Renal pelvis (tissue), 4 donors: ENCODE results near the gene EIF5B. TPM values are rescaled to one million over a fixed set of nuclear protein-coding genes. Genes with fewer than 3 reads are reported as not detected.

Experiments used
- DNase-seq: peaks from one replicate; pipeline ENCODE4 v3.0.0-alpha.2; 2013
- polyA plus RNA-seq, 3 donors: library from polyadenylated mRNA; unstranded; fragments of 120-200 nt; gene quantifications; one replicate each; pipeline ENCODE4 v1.2.1, GENCODE V29; 2013; ENCODE audit not compliant: insufficient read length in 3 of 3

The EIF5B gene
- polyA plus RNA-seq, 3 donors: 60.6 to 76.2 (median 65.0) TPM

DNA sequence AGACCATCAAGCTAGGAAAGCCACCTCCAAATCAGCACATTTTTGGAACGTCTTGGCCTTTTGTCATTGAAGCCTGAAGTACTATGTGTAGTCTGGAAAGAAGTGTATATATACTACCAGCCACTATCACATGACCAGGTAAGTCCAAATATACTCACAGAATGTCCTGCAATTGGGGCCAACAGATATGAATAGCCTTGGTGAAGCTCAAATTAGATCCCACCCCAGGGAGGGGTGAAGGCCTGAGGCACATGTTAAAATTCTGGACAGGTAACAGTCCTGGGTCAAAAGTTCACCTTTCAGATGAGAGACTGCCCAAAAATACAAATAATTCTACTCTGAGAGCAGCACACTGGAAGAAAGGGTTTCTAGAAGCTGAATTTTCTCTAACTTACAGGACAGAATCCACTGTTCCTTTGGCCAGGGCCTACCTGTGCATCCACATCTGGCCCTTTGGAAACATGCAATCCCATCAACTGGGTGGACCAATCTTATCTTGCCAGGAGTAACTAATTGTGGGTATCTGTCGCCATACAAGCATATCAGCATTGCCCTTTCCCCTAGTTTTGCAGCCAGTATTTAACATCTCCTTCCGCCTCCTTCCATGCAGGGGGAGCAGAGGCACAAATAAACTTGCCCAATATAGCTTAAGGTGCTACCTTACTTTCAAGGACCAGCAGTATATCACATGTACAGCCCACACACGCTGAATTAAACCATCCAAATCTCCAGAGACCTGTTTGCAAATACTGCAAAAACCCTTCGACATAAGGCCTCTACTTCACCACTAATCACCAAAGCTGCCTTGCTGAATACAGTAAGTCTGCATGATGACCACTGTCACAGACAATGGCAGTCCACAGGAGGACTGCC is 67.8 kb downstream of the EIF5B start:
- DNase-seq: no peak

DNA sequence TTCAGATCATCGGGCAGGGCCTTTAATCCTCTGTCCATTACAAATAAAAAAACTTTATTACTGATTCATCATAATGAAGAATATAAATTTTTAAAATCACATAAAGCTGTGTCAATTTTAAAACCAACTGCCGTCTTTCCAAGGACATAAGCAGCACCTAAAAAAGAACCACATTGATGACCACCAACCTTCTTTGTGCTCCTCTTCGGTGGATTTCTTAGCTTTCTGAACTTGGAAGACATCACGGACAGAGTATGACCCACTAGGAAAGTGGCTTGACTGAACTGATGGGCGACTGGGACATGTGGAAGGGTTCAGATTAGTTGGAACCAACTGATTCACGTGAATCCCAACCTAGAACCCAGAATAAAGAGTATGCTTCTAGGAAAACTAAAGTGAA is 68.9 kb downstream of the EIF5B start:
- DNase-seq: no peak

GRCh38 chr2:99410276-99410675 is 73.1 kb downstream of the EIF5B start:
- DNase-seq: no peak

GRCh38 chr2:99414566-99414965 is 77.4 kb downstream of the EIF5B start:
- no peak for DNase-seq

- no peak for DNase-seq
Measured at GRCh38 chr2:99417396-99417795, 80.2 kb downstream of the EIF5B start.

DNA sequence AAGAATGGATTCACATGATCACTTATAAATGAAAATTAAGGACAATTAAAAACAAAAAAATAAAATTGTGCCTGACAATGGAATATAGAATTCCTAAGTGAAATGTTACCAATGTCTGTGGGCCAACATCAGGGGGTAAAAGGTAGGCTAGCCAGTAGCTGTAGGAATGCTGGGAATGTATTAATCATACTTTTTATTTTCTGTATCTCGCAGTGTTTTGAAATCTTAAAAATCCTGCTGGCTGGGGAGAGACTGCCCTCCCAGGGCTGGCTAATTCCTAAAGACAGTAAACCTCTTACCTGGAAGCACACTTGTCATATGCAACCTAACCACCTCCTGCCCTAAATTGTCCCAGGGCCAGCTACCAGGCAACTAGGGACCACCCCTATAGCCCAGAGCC is 82.8 kb downstream of the EIF5B start:
- DNase-seq: no peak

DNA sequence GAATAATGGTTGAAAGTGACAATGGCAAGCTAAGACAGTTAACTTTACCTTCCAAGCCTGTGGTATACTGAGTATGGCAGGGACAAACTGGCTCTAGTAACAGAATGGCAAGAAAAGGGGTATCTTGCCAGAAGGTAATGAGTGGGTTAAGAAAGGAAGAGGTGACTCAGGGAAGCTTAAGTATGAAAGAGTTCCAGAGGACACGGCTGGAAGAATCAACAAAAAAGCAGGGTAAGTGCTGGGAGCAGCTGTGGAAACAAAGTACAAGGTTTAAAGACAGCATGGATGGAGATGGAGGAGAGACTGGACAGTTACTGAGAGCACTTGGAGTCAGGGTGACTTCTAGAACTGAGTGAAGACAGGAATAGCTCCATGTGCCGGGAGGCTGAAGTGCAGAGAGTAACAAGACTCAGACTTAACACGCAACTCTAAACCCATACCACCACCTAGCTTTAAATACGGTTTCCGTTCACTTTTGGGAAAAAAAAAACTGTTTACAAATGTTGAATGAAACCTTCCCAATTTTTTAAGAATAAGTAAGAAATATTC is 83.6 kb downstream of the EIF5B start:
- no peak for DNase-seq

- DNase-seq: no peak
Measured at GRCh38 chr2:99421469-99421868, 84.3 kb downstream of the EIF5B start.

- DNase-seq: no peak
Measured at GRCh38 chr2:99422599-99422998, 85.4 kb downstream of the EIF5B start.

GRCh38 chr2:99424371-99424770 is 87.2 kb downstream of the EIF5B start:
- DNase-seq: no peak

- no peak for DNase-seq
Measured at GRCh38 chr2:99425022-99425421, 87.8 kb downstream of the EIF5B start.

DNA sequence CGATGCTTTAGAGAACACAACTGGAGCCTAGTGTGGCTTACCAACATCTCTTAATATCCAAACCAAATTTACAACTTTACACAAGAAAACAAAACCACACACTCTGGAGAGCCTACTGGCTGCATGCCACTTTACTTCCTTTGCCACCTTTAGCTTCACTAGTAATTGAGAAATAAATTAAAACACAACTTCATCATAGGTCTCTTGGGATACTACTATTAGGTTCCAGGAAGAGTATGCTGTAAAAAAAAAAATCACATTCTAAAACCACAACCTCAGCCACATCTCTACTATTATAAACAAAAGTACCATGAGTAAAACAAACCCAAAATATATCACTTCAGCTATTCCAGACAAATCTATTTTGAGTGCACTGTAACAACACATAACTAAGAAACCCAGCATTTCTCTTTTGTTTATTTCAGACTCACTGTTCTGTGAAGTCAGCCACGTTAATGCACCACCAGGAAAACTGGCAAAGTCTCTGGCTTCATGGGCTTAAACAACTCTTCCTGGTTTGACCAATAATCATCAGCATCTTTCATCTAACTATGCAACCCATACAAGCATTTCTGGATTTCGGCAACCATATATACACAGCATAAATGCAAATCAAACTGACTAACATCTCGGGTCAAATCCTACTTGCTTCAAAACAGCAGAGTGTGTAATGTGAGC is 93.6 kb downstream of the EIF5B start:
- no peak for DNase-seq

DNA sequence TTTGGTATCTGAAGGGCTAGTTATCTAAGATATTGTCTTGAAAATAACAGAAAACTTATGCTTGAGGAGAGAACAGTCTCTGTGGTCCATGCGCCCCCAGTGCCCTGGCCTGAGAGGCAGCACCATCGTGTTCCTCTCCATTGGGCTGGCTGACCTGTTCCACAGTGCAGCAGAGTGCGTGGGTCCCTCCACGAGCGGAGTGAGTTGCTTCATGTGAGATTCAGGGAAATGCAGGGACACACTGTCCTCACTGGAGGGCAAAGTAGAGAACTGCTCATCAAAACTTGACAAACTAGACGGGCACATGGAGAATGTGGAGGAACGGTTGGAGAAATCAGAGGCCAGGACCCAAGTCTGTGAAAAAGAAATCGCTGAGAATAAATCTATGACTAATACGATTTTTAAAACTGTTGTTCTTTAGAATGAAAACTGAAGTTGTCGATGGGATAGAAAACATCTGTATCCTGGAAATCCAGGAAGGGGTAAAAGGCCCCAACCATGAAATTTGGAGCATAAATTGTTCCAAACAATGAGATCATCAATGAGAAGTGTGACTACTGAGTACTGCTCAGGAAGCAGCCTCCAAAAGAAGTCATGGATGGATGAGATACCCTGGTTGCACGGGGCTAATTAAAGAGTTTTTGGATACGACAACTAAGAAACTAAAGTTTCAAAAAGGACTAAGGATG is 94.5 kb downstream of the EIF5B start:
- DNase-seq: no peak

DNA sequence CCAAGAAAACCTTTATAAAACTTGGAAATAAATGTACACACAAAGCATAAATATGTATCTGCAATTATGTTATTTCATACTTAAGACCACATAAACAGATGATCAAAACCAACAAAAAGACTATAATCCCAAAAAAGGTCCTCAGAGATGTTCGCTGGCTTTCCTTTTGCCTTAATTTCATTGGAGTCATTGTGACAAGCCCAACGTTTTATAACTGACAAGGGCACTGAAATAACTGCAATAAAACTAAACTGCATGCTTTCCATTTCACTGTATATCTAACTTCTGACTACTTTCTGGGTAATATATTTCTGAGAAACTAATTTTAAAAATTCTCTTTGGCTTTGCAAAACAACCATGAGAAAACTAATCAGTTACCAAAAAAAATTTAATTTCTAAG is 96.2 kb downstream of the EIF5B start:
- DNase-seq: no peak

DNA sequence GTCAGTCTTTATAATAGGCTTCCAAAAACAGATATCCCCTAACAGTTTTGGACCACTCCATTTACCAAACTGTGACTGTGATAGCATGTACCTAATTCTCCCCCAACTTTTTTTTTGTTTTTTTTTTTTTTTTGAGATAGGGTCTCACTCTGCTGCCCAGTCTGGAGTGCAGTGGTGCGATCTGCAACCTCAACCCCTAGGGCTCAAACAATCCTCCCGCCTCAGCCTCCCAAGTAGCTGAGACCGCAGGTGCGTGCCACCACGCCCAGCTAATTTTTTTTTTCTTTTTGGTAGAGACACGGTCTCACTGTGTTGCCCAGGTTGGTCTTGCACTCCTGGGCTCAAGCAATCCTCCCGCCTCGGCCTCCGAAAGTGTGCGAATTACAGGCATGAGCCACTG is 99.7 kb downstream of the EIF5B start:
- no peak for DNase-seq

GRCh38 chr2:99439971-99440505 is 102.8 kb downstream of the EIF5B start:
- DNase-seq: no peak

DNA sequence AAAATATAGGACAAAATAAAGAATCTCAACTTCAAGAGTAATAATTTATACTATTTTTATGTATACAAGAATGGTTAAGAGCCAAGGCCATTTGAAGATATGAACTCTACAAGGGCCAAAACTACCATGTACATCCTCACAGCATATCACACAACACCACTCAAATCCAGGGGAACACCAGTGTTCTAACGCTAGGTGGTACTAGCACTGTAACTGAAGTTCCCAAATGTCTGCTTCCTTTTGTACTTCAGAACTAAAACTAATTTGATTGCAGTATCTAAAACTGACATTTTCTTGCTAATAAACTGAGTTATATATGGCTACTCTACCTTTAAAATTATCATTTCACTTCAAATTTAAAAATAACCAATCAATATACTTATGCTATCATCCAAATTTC is 105.6 kb downstream of the EIF5B start:
- no peak for DNase-seq

- no peak for DNase-seq
Measured at GRCh38 chr2:99444222-99444621, 107.0 kb downstream of the EIF5B start.

- DNase-seq: no peak
Measured at GRCh38 chr2:99445065-99445464, 107.9 kb downstream of the EIF5B start.

DNA sequence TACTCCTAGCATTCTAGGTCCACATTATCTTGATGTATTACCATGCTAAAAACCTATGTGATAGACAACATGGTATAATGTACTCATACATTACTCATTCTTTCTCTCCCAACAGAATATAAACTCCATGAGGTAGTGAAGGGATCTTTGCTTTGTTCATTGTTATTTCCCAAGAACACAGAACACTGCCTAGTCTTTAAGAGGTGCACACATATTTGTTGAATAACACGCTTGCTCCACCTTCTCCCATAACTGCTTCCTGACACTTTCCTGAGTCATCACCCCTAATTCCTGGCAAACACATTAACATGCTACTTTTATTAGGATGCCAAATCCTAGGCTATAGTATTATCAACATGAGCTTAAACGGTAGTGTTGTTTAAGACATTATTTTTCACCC is 111.4 kb downstream of the EIF5B start:
- no peak for DNase-seq

- no peak for DNase-seq
Measured at GRCh38 chr2:99450199-99450598, 113.0 kb downstream of the EIF5B start.
